Heart left ventricle (tissue), 16 donors: ENCODE data around the gene ADPRHL1. TPM values are rescaled to one million over a fixed set of nuclear protein-coding genes. Genes with fewer than 3 reads are reported as not detected.
A peak's percentile ranks its signal among the peaks of the same experiment; 100 is the strongest.

Source experiments
- ATAC-seq, 4 donors: fragments of 200-7000 bp; cut with Tn5 transposase; one replicate each; pipeline ENCODE4 v1.9.1; 2020 to 2022; ENCODE audit warnings: moderate library complexity in 4 of 4, mild to moderate bottlenecking in 3 of 4, moderate number of reproducible peaks in 1 of 4
- DNase-seq, 5 donors: peaks; one replicate each; pipeline ENCODE4 v3.0.0-alpha.2; 2020
- H3K27ac ChIP-seq, 12 donors: fragments of 200-600 bp; sonication (generic) in 4 of 12; one replicate each; pipeline versions ENCODE4 v1.5.0 to v1.8.0; 2016 to 2022; ENCODE audit warnings: mild to moderate bottlenecking in 2 of 12
- H3K27me3 ChIP-seq, 9 donors: fragments of 200-600 bp; sonication (generic) in 2 of 9; one replicate each; pipeline versions ENCODE4 v1.5.1 to v1.8.0; 2016 to 2022; ENCODE audit warnings: mild to moderate bottlenecking in 3 of 9
- H3K36me3 ChIP-seq, 9 donors: fragments of 200-600 bp; sonication (generic) in 2 of 9; one replicate each; pipeline versions ENCODE4 v1.5.0 to v1.8.0; 2018 to 2022; ENCODE audit warnings: mild to moderate bottlenecking in 2 of 9
- H3K4me1 ChIP-seq, 12 donors: fragments of 200-600 bp; sonication (generic) in 4 of 12; one replicate each; pipeline versions ENCODE4 v1.5.0 to v1.8.0; 2016 to 2022; ENCODE audit warnings: mild to moderate bottlenecking in 3 of 12
- H3K4me3 ChIP-seq, 12 donors: fragments of 200-600 bp; sonication (generic) in 4 of 12; one replicate each; pipeline versions ENCODE4 v1.5.0 to v1.8.0; 2017 to 2022; ENCODE audit warnings: mild to moderate bottlenecking in 9 of 12, moderate library complexity in 4 of 12
- H3K9me3 ChIP-seq, 12 donors: fragments of 200-600 bp; sonication (generic) in 4 of 12; one replicate each; pipeline versions ENCODE4 v1.5.0 to v1.8.0; 2016 to 2022; ENCODE audit warnings: mild to moderate bottlenecking in 1 of 12
- POLR2A ChIP-seq, 2 donors: fragments of 450-650 bp; IDR thresholded peaks; one replicate each; pipeline ENCODE4 v1.6.1; 2017; ENCODE audit warnings: antibody characterized with exemption in 2 of 2, mild to moderate bottlenecking in 2 of 2, moderate library complexity in 2 of 2
- WGBS, 4 donors: extraction: QIAGEN DNeasy Blood & Tissue Kit in 2 of 4; methylation state at CpG; one replicate each; pipeline versions ENCODE4 v1.1.5 to v1.1.7; 2013 to 2018; 5-methylcytosine and 5-hydroxymethylcytosine counted together
- intact Hi-C, 10 donors: fragments of 100-400 bp; cut with DNase I; formaldehyde crosslinking; loops; one replicate each; pipeline versions ENCODE4 v1.11.1 to v1.14.2; 2022
- polyA plus RNA-seq, 2 donors: library from polyadenylated mRNA; stranded (reverse); fragments of 200-250 nt; gene quantifications; one replicate each; pipeline ENCODE4 v1.2.3, GENCODE V29; 2013
- total RNA-seq, 9 donors: library from RNA; depleted of rRNA in 2 of 9; stranded (reverse); fragments of >200 nt in 2 of 9; fragmentation: NEBNext Ultra II Directional in 3 of 9; extraction: Animal tissue kit (Norgen Biotek cat#: 25700) in 3 of 9; gene quantifications; one replicate each; pipeline versions ENCODE4 v1.1.0 to v1.2.4, GENCODE V29; 2016 to 2023
- TF ChIP-seq, protein P1 (sequence below), 12 donors: fragments of 200-600 bp; sonication (generic) in 4 of 12; IDR thresholded peaks; one replicate each; pipeline versions ENCODE4 v1.5.0 to v1.8.0; 2018 to 2022; ENCODE audit warnings: antibody characterized with exemption in 12 of 12, mild to moderate bottlenecking in 5 of 12
- donor health status: ischemic (EF 13 %, LVEDD 7.1; RV severe dilation, severe dysfunction).
- donor health status: healthy with polysubstance abuse.
- donor health status: DM: no; HTN: yes; CAD: no.
- donor health status: DM: no; HTN: no; CAD: no.
- donor health status: ischemic (EF 25% LVEDD 6.9; RV normal size, moderate dysfunction).
- donor health status: ischemic (EF 25% LVEDD 5.7; RV mildly dilated, moderate dysfunction).
- donor health status: healthy.
- donor health status: DM: yes; HTN: yes; CAD: no.
- donor health status: ischemic (EF 35%, LVEDD 5.7; RV mildly dilated, moderate dysfunction).
- donor health status: nonischemic (EF 11% LVEDD 7.7; RV severe dilation, severe dysfunction).
- donor health status: DM: yes; HTN: yes; CAD: no.
- donor health status: PGD.
- donor health status: ischemic (EF 29% LVEDD 5.4; RV normal size, mild dysfunction).
- donor health status: nonischemic (EF 23%, LVEDD 6.1; RV moderate dilation, normal function).

The ADPRHL1 gene
- total and polyA plus RNA-seq, 11 donors: 160 to 774 (median 521) TPM

DNA sequence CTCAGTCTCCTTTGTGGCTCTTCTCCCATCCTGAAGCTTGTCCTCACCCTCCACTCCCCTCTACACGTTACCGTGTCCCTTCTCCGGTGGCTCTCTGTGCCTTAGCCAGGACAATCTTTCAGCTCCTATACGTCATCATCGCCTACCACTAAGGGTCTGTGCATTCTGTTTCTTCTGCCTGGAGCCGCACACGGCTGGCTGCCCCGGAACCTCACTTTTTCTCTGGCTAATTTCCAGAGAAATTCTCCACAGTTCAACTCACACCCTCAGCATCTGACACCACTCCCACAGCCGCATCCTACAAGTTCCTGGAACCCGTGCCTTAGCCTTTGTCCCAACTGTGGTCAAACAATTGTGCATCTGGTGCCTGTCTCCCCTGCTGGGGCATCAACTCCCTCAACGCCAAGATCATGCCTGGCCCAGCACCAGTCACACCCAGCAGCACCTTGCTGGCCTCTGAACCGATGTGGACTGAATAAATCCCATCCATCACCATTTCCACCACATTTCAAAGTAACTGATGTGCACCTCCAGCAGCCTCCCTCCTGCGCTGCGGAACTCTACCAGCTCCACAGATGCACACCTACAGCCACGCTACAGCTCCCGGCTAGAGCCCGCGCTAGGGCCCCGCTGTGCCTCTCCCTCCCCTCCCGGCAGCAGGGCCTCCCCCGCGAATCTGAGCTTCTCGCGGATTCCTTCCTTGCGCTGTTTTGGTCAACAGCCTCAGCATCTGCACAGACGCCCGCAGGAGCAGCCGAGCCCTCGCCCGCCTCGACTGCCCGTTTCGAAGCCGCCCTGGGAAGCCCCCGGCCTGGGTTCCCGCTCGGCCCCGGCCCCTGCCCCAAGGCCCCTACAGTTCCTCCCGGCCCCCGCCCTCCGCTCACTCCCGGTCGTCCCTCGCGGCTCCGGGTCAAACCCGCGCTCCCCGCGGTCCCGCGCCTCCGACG is 36.5 kb upstream of the ADPRHL1 start:
- Histone ChIP-seq H3K4me3 (peak overlapping the region; percentile 78 to 98 (median 94)), H3K27me3 (no peaks in the 10 kb centered on the region), H3K9me3 (no peaks in the 10 kb centered on the region), H3K36me3 (peaks cover 0 to 6% (median under 1%) of the 10 kb centered on the region in 9 donors), H3K27ac (peak overlapping the region; percentile 87 to 98 (median 94)), H3K4me1 (peaks cover 0 to 84% (median 54%) of the 10 kb centered on the region in 12 donors)
- TF ChIP-seq, protein P1, sequence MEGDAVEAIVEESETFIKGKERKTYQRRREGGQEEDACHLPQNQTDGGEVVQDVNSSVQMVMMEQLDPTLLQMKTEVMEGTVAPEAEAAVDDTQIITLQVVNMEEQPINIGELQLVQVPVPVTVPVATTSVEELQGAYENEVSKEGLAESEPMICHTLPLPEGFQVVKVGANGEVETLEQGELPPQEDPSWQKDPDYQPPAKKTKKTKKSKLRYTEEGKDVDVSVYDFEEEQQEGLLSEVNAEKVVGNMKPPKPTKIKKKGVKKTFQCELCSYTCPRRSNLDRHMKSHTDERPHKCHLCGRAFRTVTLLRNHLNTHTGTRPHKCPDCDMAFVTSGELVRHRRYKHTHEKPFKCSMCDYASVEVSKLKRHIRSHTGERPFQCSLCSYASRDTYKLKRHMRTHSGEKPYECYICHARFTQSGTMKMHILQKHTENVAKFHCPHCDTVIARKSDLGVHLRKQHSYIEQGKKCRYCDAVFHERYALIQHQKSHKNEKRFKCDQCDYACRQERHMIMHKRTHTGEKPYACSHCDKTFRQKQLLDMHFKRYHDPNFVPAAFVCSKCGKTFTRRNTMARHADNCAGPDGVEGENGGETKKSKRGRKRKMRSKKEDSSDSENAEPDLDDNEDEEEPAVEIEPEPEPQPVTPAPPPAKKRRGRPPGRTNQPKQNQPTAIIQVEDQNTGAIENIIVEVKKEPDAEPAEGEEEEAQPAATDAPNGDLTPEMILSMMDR (IDR thresholded peaks at IDR 0.05): no peak
- no peak for TF ChIP-seq POLR2A (IDR thresholded peaks at IDR 0.05)
- intact Hi-C loops: loop anchor here in 5 of 10 donors (1.0 to 10.0 kb wide), 6 partner anchors 18 to 55 kb away; partner anchors contain the start of gene ADPRHL1 (in 2 of the 5)
- DNase-seq (peak in 3 of 5 donors; percentile 35 to 74 (median 47)), ATAC-seq (peak in 2 of 4 donors; percentile 2 to 7)
- 2 to 3% (median 2%) methylated on average over 34 to 54 of the region's 54 CpGs for WGBS, 4 donors

DNA sequence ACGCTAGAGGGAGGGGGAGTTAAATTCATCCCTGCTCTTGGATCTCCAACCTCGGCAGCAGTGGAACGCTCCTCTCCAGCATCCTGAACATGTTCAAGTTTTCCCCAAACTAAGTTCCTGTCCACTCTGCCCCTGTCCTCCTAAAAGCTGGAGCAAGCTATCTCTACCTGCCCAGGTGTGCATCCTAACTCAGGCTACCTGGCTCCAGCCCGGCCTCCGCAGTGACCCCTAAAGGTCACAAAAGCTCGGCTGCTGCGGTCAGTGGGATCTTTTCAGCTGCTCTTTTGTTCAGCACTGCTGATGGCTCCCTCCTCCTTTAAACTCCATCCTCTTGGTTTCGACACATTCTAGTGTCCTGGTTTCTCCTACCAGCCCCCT is 35.9 kb upstream of the ADPRHL1 start:
- Histone ChIP-seq H3K36me3 (peaks cover 0 to under 1% (median 0%) of the 10 kb centered on the region in 9 donors), H3K27me3 (no peaks in the 10 kb centered on the region), H3K4me1 (peaks cover 0 to 84% (median 50%) of the 10 kb centered on the region in 12 donors), H3K27ac (peak overlapping the region in 11 of 12 donors; percentile 87 to 98 (median 94)), H3K4me3 (peak overlapping the region in 11 of 12 donors; percentile 25 to 98 (median 95)), H3K9me3 (no peaks in the 10 kb centered on the region)
- intact Hi-C loops: no loop called here
- DNase-seq (no peak), ATAC-seq (no peak)
- 26 to 41% (median 31%) methylated on average over 8 of the region's 8 CpGs for WGBS, 4 donors
- TF ChIP-seq, protein P1 (IDR thresholded peaks at IDR 0.05): no peak
- TF ChIP-seq POLR2A (IDR thresholded peaks at IDR 0.05): no peak

DNA sequence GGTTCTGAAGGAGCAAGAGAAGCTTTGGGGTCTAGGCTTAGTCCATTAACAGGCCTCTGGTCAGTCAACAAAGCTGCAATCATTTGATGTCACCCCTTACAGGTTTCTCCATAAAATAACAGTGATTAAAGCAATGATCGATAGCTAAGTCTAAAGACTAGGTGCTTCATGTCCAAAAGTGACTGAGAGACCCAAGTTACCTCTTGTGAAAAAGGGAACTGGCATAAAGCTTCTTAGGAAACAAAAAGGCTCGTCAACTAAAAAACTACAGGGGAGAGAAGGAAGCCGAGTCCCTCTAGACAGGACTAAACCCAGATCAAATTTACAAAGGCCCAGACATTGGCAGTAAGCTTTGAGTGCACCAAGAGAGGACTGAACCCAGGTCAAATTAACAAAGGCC is 35.0 kb upstream of the ADPRHL1 start:
- intact Hi-C loops: no loop called here
- no peaks in the 10 kb centered on the region for H3K9me3 ChIP-seq
- no peak for TF ChIP-seq POLR2A (IDR thresholded peaks at IDR 0.05)
- TF ChIP-seq, protein P1 (IDR thresholded peaks at IDR 0.05): no peak
- peaks cover 0 to 7% (median 0%) of the 10 kb centered on the region in 9 donors for H3K36me3 ChIP-seq
- peaks cover 0 to 78% (median 42%) of the 10 kb centered on the region in 12 donors for H3K4me1 ChIP-seq
- no peak for DNase-seq
- H3K27ac ChIP-seq: peak overlapping the region in 10 of 12 donors; percentile 23 to 98 (median 94)
- ATAC-seq: no peak
- no peaks in the 10 kb centered on the region for H3K27me3 ChIP-seq
- peak overlapping the region in 4 of 12 donors; percentile 95 to 98 (median 98) for H3K4me3 ChIP-seq
- WGBS, 4 donors: 66 to 79% (median 70%) methylated on average over 3 of the region's 3 CpGs

DNA sequence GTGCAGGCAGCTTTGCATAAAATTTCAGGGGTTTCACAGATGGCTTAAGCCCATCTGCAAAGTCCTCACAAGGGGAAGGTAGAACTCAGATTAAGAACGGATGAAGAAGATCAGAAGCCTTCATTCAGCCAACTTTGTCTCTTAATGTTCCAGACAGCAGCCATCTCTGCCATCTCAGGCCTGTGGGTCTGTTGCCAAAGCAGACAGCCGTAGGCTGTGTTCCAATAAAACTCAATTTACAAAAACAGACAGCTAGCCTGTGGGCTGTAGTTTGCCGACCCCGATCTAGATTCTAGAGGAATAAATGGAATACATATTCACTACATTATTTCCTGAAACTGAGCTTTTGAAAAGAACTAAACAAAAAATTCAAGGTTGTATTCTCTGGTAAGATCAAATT is 33.4 kb upstream of the ADPRHL1 start:
- DNase-seq: no peak
- peak overlapping the region in 11 of 12 donors; percentile 8 to 97 (median 74) for H3K27ac ChIP-seq
- H3K9me3 ChIP-seq: no peaks in the 10 kb centered on the region
- peaks cover 0 to 9% (median 0%) of the 10 kb centered on the region in 9 donors for H3K36me3 ChIP-seq
- no peak overlapping the region for H3K4me3 ChIP-seq
- WGBS, 4 donors: 41 to 57% (median 48%) methylated on average over 4 of the region's 4 CpGs
- H3K27me3 ChIP-seq: no peaks in the 10 kb centered on the region
- intact Hi-C loops: no loop called here
- TF ChIP-seq, protein P1 (IDR thresholded peaks at IDR 0.05): no peak
- no peak for TF ChIP-seq POLR2A (IDR thresholded peaks at IDR 0.05)
- no peak for ATAC-seq
- H3K4me1 ChIP-seq: peaks cover 0 to 67% (median 27%) of the 10 kb centered on the region in 12 donors
